Measurements from ENCODE around the gene FFAR2.

DNA sequence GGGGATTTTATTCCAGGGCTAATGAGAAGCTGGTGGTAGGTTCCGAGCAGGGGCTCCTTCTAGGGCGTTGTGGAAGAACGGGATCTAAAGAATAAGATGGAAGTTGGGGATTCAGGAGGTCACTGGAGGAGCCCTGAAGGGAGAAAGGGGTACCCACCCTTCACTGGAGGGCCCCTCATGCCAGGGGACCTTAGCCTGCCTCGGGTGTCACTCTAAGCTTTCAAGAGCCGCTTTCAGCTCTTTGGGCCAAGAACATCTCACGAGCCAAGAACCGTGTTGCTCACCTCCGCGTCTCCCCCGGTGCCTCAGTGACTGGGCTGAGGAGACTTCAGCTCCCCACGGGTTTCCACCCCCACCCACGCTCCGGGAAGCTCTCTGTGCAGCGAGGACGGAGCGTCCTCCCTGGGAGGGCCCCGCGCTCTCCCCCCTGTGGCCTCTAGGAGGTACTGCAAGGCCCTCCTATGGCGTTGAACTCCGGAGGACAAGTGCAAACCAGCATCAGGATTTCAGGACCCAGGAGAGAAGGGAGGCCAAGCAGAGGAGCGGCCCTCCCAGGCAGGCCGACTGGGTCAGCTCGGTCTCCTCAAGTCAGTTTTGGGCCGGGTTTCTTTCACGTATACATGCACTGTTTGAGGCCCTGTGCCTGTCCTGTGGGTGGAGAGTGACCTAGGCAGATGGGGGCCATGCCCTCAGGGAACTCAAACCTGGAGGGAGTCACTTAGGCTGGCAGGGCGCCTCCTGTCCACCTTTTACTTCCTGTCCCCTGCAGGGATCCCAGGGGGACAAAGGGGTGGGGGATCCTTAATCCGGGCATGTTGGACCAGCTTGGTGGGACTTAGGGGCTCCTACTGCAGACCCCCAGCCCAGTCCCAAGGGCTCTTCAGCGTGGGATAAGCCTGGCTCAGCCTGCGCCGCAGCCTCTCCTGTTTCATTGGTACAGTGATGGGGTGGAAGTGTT, 47.3 kb downstream of the FFAR2 start:
- TF ChIP-seq GATA2 (IDR thresholded peaks at IDR 0.05; ENCODE audit: low read depth, low read length) (no peak), GATA3 (IDR thresholded peaks at IDR 0.05; ENCODE audit: low read depth, low read length) (no peak)

Measured in SH-SY5Y (cell line).